ENCODE data around the gene TBXAS1.

TBXAS1 gene

DNA sequence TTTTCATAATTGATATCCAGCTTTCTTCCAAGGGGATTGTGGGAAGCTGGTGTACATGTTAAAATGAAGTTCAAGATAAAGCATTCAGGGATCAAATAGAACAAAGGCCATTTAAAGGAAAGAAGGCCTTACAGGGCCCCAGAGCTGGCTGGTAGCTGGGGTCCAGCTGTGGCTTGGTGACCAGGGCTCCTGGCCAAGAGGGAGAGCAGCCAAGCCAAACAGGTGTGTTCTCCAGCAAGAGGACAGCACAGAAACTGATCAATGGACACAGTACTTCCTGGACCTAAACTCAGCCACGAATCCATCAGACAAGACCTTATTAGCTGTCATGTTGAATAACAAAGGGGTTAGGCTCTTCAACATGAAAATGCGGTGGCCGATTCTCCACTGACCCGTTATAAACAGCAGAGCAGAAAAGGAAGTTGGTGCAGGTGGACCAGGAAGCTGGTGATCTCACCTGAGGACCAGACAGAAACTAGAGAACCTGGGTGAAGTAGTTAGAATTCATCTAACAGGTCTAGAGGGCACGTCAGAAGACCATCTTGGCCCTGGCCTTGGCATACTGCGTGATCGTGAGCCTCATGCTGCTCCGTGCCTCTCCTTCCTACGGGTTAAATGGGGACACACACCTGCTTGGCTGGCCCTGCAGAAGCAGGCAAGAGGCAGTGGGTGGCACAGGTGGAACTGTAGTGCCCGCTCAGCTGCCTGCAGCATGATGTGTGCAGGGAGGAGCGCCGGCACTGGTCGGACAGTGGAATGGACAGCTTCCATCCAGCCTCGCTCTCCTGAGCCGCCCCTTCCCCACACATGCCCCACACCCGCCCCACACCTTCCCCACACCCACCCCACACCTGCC is 179.9 kb downstream of the TBXAS1 start:
- DNase-seq: no peak

DNA sequence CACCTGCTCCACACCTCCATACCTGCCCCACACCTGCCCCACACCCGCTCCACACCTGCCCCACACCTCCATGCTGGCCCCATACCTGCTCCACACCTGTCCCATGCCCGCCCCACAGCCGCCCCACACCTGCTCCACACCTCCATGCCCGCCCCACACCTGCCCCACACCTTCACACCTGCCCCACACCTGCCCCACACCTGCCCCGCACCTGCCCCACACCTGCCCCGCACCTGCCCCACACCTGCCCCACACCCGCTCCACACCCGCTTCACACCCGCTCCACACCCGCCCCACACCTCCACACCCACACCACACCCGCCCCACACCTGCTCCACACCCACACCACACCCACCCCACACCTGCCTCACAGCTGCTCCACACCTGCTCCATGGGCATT is 180.7 kb downstream of the TBXAS1 start:
- no peak for DNase-seq

DNA sequence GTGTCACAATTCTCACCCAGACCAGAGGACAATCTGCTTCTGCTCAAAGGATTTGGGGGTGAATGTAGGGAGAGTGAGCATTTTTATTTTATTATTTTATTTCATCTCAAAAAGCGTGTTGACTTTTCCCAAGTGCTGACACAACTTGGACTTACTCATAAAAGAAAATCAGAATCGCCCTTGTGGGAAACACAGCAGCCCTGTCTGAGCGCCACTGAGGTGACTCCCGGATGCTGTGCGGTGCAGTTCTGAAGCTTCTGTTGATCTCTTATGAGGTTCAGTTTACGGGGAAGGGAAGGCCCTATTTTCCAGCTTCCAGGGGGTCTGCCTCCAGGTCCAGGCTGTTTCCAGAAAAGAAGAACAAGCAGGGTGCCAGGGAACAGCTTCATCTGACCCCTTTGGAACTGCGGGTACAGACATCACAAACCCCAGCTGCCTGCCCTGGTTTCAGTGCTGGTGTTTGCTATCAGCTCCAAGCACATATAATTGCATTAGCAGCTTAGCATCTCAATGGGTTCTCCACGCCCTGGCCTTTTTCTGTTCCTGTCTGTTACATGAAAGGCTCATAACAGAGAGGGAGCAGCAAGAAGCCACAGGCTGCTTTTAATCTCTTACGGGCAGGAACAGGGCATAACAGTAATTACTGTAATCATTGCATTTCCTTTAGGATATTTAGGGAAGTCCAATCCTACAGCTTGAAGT is 181.3 kb downstream of the TBXAS1 start:
- no peak for DNase-seq

DNA sequence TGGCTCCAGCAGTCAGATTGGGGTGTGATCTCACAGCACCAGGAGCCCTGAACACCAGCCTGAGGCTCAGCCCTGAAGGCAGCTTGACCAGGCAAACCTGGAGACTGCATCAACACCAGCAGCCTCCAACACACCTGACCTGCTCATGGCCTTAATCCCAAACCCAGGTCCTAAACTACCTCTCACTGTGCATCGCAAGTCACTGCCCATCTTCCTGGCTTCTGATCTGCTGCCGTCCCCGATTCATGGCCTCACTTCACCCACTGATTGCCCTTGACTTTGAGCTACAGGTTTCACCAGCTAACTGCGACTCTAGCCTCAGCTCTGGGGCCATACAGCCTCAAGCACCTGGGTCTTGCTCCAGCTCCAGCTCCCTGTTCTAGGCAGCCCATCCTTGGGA is 184.6 kb downstream of the TBXAS1 start:
- DNase-seq: no peak

DNA sequence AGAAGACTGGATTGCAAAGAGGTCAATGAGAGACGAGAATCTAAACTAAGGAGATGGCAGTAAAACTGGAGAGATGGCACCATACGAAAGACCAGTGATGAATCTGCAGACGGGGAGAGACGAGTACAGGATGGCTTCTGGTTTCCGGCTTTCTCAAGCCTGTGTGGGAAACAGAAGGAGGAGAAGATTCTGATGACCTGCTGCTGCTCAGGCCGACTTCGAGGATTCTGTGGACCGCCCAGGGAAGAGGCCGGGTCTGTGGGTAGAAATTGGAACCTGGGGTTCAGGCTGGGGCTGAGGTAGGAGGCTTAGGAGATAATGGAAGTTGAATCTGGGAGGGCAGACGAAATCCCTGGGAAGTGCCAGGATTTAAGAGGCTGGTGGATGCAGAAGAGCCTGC is 185.1 kb downstream of the TBXAS1 start:
- DNase-seq: no peak

DNA sequence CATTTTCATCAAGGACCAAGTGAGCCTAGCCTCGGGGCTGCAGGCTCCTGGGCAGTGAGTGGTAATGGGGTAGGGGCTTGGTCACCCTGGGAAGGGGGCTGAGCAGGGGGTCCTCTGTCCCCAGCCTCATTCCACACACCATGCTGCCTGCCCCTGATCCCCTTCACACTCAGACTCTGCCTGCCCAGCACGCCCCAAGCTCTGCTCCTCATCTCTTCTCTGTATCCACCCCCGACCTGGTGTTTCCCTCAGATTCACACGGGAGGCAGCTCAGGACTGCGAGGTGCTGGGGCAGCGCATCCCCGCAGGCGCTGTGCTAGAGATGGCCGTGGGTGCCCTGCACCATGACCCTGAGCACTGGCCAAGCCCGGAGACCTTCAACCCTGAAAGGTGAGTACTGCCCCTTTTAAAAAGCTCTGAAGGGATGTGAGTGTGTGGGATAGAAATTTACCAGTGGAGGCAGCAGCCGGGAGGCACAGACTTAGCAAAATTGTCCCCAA is 186.5 kb downstream of the TBXAS1 start:
- DNase-seq: no peak

DNA sequence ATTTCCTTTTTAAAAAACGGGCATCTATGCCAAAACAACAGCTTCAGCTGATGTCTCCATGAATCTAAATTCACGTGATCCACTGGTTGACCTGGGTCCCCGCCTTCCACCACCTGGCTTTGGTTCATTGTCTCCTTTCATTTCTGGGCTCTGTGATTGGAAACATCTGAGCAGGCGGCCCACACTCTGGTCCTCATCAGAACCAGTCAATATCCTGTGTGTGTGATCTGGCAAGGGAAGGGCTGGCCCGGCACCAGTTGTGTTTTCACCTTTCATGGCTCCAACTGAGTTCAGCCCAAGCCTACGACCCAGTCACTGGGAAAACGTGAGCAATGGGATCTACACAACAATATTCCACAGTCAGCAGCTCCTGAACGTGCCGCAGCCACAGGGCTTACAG is 187.5 kb downstream of the TBXAS1 start:
- no peak for DNase-seq

DNA sequence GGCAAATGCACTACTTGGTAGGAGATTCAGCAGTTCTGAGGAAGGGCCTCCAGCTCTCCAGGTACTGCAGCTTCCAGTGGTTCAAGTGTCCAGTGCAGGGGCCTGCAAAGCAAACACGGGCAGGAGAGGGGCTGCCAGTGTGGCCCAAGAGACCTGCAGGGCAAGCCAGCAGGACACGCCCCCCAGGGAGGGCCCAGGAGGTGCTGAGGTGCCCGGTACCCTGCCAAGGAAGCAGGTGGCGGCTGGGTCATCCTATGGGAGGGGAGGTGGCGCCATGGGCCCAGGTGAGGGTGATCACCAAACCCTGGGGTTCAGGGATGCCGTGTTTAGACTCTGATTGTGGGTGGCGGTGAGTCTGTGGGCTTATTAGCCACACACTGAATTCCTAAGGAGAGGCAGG is 188.0 kb downstream of the TBXAS1 start:
- no peak for DNase-seq

DNA sequence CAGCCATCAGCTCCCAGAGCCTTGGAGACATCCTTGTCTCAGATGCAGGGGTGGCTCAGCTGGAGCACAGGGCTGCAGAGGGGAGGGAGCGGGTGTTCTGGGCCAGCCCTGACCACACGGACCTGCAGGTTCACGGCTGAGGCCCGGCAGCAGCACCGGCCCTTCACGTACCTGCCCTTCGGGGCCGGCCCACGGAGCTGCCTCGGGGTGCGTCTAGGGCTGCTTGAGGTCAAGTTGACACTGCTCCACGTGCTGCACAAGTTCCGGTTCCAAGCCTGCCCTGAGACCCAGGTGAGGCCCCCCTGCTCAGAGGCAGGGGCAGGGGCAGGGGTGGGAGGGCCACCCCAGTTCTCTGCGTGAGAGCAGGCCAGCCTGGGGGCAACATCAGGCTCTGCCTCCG is 188.5 kb downstream of the TBXAS1 start:
- no peak for DNase-seq

DNA sequence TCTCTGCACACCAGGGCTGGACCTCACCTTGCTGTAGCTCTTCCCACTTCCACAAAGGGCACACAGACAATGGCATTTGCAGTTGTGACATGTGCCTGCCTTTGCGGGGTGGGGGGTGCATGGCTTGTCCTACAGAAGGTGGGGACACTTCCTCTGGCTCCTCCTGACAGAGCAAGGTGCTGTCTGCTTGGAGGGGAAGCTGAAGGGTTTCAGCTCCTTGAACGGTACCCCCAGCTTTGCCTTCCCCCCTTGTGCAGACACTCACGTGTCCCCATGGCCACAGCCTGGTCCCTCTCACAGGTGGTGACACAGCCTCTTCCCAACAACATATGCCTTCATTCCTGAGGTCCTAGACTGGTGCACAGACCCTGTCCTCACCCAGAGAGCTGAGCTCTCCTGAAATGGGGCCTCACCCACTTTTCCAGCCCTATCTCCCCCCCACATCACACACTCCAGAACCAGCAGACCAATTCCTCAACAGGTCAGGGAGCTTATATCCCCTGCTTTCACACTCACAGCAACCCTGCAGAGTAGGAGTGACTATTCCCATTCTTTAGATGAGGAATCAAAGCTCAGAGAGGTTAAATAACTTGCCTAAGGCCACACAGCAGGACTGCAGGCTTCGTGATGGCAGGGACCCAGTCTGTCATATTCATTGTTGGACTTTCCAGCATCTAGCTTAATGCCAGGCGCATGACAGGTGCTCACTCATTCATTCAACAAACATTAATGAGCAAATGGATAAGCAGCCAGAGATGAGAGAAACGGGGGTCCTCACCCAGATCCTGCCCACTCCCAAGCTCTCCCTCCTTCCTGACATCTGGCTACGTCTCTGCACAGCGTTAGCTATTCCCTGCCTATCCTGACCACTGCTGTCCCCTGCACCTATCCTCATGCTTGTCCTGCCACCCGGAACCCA is 189.3 kb downstream of the TBXAS1 start:
- DNase-seq: no peak

DNA sequence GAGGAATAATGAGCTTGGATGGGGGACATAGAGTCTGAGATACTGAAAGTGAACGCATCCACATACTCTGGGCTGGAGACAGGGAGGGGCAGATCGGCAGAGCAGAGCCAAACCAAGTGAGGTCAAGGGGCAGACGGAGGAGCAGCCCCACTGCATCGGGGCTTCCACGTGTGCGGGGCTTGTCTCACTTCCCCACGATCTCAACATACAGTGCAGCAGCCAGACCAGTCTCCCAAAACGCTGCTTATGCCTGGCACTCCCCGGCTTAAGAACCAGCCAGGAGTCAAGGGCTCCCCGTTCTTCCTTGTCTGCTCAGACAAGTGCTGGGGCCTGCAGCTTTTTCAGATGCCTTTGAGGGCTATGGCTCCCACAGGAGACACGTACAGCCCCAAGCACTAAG is 190.1 kb downstream of the TBXAS1 start:
- DNase-seq: no peak

DNA sequence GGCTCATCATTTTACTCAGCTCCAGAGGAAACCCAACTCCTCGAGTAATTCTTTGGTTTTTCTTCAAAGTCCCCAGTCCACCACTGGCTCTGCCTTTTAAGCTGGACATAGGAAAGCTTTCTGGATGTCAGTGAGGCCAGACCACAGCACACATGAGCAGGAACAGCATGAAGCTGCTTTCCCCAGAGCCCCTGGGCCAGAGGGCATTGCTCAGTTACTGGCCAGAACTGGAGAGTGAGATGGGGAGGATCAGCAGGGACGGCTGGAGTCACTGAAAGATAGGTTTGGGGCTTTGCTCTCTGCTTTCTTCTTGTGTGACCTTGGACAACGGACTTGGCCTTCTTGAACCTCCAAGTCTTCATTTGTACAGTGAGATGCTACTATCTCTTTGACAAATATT is 190.5 kb downstream of the TBXAS1 start:
- no peak for DNase-seq

DNA sequence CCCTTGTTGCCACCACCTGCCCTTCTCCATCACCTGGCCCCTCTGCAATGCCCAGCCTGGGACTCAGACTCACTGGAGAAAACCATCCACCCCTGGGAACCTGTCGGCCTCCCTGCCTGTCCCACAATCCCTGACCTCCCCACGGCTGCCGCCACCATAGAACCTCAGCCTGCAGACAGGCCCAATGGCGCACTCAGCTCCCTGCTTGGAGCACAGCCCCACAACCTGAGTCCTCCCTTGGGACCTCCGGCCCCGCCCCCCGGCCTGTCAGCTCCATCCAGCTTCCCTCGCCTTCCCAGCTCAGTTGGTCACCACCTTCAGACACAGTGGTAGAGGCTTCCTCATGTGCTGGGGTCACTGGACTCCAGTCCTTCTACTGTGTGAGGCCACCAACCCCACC is 192.5 kb downstream of the TBXAS1 start:
- no peak for DNase-seq

DNA sequence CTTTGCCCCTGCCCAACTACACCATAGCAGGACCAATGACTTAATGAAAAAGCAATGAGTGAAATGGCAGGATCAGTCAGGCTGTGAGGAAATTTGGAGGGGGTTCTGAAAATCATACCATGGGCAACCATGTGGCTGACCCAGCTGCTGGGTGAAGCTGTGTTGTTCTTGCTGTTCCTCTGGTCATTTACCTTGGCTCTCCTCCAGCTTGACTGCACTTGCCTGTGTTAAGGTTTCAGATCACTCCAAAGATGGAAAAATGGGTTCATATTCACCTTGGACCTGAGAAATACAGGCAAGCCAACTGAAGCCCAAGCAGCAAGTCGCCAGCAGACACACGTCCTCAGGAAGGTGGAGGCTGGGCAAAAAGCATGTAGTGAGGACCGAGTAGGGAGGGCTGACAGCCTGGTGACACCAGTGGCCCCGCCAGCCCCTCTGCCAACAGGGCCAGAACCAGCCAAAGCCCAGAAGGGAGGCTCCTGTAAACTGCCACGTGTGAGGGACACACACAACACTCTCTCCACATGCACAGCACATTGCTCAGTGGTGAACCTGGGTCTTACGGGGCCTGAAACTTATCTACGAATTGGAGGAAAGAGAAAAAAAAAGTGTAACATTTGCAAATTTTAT is 193.6 kb downstream of the TBXAS1 start:
- DNase-seq: no peak

DNA sequence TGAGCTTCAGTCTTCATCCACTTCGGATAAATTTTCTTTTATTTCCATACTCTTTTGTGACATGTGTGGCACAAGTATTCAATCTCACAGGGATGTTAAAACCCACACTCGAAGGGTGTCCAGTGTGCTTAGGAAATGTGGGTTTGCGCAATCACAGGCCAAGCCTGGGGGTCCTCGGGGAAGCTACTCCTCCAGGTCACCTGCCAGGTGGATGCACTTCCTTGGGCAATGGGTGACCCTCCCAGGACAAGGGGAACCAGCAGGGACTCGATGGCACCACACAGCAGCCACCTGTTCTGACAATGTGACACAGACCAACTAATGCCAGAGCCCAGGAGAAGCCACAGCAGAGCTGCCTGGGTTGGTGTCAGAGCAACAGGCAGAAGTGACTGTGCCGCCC is 194.7 kb downstream of the TBXAS1 start:
- DNase-seq: no peak

DNA sequence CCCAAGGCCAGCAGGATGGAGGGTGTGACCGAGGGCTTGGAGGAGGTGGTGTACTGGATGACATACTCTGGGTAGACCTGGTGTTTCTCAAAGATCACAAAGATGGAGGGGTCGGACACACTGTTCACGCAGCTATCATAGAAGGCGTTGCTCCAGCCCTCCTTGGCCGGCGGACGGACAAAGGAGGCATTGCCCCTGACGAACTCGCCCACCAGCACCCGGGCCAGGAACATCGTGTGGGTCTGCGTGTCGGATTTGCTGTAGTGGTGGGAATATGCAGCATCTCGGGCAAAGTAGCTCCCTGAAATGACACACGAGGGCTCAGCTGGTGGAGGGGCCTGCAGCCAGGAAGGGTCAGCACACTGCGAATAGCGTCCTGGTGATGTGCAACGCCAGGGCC is 195.5 kb downstream of the TBXAS1 start:
- DNase-seq: no peak

DNA sequence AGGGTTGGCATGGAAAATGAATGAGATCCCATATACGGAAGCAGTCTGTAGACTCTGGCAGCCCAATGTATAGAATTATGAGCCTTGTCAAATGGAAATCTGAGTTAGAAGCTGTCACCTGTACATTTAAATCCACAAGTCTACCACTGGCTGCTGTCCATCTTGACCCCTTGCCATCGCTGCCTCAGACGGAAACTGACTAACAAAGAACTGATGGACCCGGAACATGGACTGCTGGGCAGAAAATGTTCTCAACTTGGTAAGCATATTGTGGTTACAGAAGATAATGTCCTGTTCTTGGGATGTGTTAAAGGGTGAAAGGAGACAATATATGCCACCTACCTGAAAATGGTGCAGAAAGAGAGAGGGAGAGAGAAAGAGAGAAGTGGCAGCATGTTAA is 196.2 kb downstream of the TBXAS1 start:
- DNase-seq: no peak

DNA sequence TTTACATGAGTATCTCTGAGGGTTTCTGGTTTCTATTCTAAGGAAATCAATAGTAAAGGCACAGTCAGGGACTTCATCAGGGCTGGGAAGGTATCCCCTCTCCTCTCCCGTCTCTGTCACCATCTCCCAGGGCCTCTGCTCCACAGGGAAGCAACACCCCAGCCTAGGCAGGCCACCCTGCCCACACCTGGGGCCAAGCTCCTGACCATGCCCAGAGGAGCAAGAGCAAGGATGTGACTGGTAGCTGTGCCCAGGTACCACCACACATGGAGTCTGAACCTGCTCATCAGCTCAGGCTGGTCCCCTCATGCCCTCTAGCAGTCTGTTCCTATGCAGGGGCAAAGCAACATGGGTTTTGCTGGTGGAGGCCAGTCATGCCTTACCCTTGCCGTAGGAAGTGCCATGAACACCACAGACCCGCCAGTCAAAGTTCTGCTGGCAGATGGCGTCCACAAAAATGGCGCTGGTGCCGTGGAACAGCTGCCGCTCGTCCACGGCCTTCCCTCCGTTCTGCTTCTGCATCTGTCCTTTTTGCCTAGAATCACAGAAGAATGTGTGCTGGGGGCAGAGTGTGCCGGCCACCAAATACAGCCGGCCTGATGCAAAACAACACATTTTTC is 196.9 kb downstream of the TBXAS1 start:
- DNase-seq: no peak

DNA sequence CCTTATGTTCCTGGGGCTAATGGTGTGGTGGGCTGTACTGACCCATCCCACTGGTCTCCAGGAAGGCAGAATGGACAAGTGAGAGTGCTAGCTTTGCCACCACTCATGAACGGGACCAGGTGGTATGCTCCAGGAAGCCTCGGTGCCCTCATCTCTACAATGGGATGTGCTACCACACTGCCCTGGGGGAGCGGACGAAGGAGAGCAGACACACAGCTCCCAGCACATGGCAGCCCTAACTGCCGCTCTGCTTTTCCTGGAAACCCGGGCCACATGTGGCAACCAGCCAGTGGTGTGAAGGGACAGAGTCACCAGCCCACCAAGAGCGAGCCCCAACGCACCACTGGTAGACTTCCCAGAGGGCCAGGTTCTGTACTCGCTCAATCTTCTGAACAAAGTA is 197.9 kb downstream of the TBXAS1 start:
- DNase-seq: no peak

DNA sequence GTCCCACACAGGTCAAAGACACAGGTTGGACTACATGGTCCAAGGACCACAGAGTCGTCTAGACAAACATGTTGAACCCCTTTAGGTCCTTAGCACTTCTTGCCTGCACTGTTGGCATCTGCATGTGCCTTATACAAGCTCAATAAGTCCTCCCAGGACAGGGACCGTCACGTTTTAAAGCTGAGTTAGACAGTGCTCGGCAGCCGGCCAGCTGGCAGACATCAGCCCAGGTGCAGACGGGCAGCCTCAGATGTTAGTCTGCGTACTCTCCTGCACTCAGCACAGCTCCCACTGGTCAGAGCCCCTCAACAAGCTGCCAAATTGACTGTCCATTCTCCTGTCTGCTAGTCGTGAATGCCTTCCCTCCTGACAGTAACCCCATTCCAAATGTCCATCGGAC is 198.8 kb downstream of the TBXAS1 start:
- no peak for DNase-seq

DNA sequence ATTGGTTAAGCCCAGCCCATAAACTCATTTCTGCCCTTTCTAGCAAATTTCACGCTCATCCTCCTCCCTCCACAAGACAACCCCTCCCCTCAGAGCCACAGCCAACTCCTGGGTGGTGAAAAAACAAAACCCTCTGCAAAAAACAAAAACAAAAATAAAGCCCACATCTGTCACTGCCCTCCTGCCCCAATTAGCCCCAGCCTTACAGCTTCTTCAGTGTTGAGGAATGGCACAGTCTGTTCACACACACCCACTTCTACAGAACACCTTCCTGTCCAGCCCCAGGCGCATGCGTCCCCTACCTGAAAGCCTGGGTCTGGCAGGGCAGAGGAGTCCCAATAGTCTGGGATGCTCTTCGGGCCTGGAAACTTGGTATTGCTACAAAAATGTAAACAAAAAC is 199.2 kb downstream of the TBXAS1 start:
- no peak for DNase-seq

DNA sequence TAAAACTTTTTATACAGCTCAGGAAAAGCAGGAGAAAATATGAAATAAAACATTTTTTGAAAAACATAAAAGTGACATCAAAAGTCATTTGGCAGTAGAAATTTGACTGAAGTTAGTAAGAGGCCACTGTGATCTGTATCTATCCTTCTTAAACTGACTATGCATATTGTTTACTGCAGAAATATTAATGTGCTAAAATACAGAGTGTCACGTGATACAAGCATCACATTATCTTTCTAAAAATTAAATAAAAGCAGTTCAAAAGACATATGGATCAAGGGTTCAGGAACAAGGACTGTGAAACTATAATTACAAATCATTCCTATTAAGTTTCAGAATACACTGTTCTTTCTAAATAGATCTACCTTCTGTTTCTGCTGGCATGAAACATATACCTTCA is 200.0 kb downstream of the TBXAS1 start:
- DNase-seq: no peak
